ENCODE measurements around the gene LY9. TPM values are rescaled to one million over a fixed set of nuclear protein-coding genes. Genes with fewer than 3 reads are reported as not detected.

Gene LY9
- polyA plus RNA-seq, 3 donors, result 1.4 to 2.7 (median 1.7) TPM

GRCh38 chr1:160814316-160814715 is 18.3 kb downstream of the LY9 start:
- WGBS (ENCODE audit: insufficient coverage), result 97% methylated on average over 3 of the region's 6 CpGs
- Histone ChIP-seq H4K20me1 (ENCODE audit: insufficient read depth, low read length) (no peaks in the 10 kb centered on the region), H2AFZ (ENCODE audit: insufficient read depth, low read depth, low read length, poor library complexity, severe bottlenecking) (no peak overlapping the region), H3K9ac (ENCODE audit: insufficient read depth, low read length, poor library complexity, severe bottlenecking) (no peak overlapping the region), H3K4me2 (replicated peaks; ENCODE audit: extremely low read depth, low read length, poor library complexity, severe bottlenecking) (no peak overlapping the region), H3K27me3 (ENCODE audit: control insufficient read depth in 2 of 2, insufficient read depth in 2 of 2, low read length in 2 of 2) (no peaks in the 10 kb centered on the region), H3K4me1 (ENCODE audit: control insufficient read depth in 1 of 2, insufficient read depth in 2 of 2, low read length in 2 of 2) (no peaks in the 10 kb centered on the region), H3K79me2 (ENCODE audit: insufficient read depth, low read length) (no peaks in the 10 kb centered on the region), H3K36me3 (replicated peaks in 1 of 2; ENCODE audit: control insufficient read depth in 1 of 2, insufficient read depth in 2 of 2, low read length in 2 of 2) (no peaks in the 10 kb centered on the region), H3K27ac (ENCODE audit: low read depth in 1 of 2, low read length in 2 of 2) (no peak overlapping the region), H3K9me3 (replicated peaks in 1 of 2; ENCODE audit: control insufficient read depth in 1 of 2, insufficient read depth in 1 of 2, low read length in 2 of 2) (no peaks in the 10 kb centered on the region), H3K4me3 (replicated peaks in 1 of 3; ENCODE audit: low read depth in 2 of 3, low read length in 3 of 3) (no peak overlapping the region)
- peaks cover 0 to 2% of the 10 kb centered on the region in 2 donors for H3K36me3 Mint-ChIP-seq
- H3K27ac Mint-ChIP-seq, result no peak overlapping the region
- intact Hi-C loops (cut with micrococcal nuclease), result no loop called here
- H3K27me3 Mint-ChIP-seq (ENCODE audit: low read depth in 3 of 3), result peaks cover 4 to 11% (median 7%) of the 10 kb centered on the region in 3 donors
- H3K4me3 Mint-ChIP-seq, result no peak overlapping the region
- H3K9me3 Mint-ChIP-seq, result no peaks in the 10 kb centered on the region
- TF ChIP-seq CTCF (IDR thresholded peaks at IDR 0.05), result no peak
- no peaks in the 10 kb centered on the region for H3K4me1 Mint-ChIP-seq
- DNase-seq, result no peak

GRCh38 chr1:160814856-160815255 is 18.9 kb downstream of the LY9 start:
- H3K27me3 Mint-ChIP-seq (ENCODE audit: low read depth in 3 of 3), result peaks cover 7 to 11% (median 7%) of the 10 kb centered on the region in 3 donors
- H3K36me3 Mint-ChIP-seq, result peaks cover 0 to 2% of the 10 kb centered on the region in 2 donors
- DNase-seq, result no peak
- no peak overlapping the region for H2AFZ ChIP-seq (ENCODE audit: insufficient read depth, low read depth, low read length, poor library complexity, severe bottlenecking)
- H3K36me3 ChIP-seq (replicated peaks in 1 of 2; ENCODE audit: control insufficient read depth in 1 of 2, insufficient read depth in 2 of 2, low read length in 2 of 2), result no peaks in the 10 kb centered on the region
- 92% methylated on average over 5 of the region's 8 CpGs for WGBS (ENCODE audit: insufficient coverage)
- no peak overlapping the region for H3K4me3 ChIP-seq (replicated peaks in 1 of 3; ENCODE audit: low read depth in 2 of 3, low read length in 3 of 3)
- peaks cover 0 to 3% (median 0%) of the 10 kb centered on the region in 7 donors for H3K9me3 Mint-ChIP-seq
- no peaks in the 10 kb centered on the region for H3K9me3 ChIP-seq (replicated peaks in 1 of 2; ENCODE audit: control insufficient read depth in 1 of 2, insufficient read depth in 1 of 2, low read length in 2 of 2)
- H3K27ac Mint-ChIP-seq, result no peak overlapping the region
- H3K27me3 ChIP-seq (ENCODE audit: control insufficient read depth in 2 of 2, insufficient read depth in 2 of 2, low read length in 2 of 2), result no peaks in the 10 kb centered on the region
- no peaks in the 10 kb centered on the region for H4K20me1 ChIP-seq (ENCODE audit: insufficient read depth, low read length)
- H3K4me3 Mint-ChIP-seq, result no peak overlapping the region
- H3K79me2 ChIP-seq (ENCODE audit: insufficient read depth, low read length), result no peaks in the 10 kb centered on the region
- no peaks in the 10 kb centered on the region for H3K4me1 Mint-ChIP-seq
- no peak for TF ChIP-seq CTCF (IDR thresholded peaks at IDR 0.05)
- no peak overlapping the region for H3K27ac ChIP-seq (ENCODE audit: low read depth in 1 of 2, low read length in 2 of 2)
- no peaks in the 10 kb centered on the region for H3K4me1 ChIP-seq (ENCODE audit: control insufficient read depth in 1 of 2, insufficient read depth in 2 of 2, low read length in 2 of 2)
- H3K4me2 ChIP-seq (replicated peaks; ENCODE audit: extremely low read depth, low read length, poor library complexity, severe bottlenecking), result no peak overlapping the region
- no peak overlapping the region for H3K9ac ChIP-seq (ENCODE audit: insufficient read depth, low read length, poor library complexity, severe bottlenecking)
- intact Hi-C loops (cut with micrococcal nuclease), result no loop called here

Data from CD14-positive monocyte (primary cell).